ENCODE measurements around the gene SMYD3. TPM values are rescaled to one million over a fixed set of nuclear protein-coding genes. Genes with fewer than 3 reads are reported as not detected.

The SMYD3 gene
- polyA plus RNA-seq, 1 donor from 2014 or later = 48.6 TPM

GRCh38 chr1:245842106-245842505 lies 665.0 kb downstream of the SMYD3 start:
- Histone ChIP-seq H3K4me2 (ENCODE audit: low read length) (no peak overlapping the region), H4K20me1 (ENCODE audit: insufficient read depth) (no peaks in the 10 kb centered on the region), H3K4me3 (ENCODE audit: low read length) (no peak overlapping the region), H3K27me3 (ENCODE audit: insufficient read depth, low read depth, low read length) (no peaks in the 10 kb centered on the region), H2AFZ (ENCODE audit: low read depth, low read length) (no peak overlapping the region), H3K79me2 (replicated peaks; ENCODE audit: insufficient read depth, low read length) (no peaks in the 10 kb centered on the region), H3K9me2 (ENCODE audit: insufficient read depth, low read length) (no peaks in the 10 kb centered on the region), H3K9ac (ENCODE audit: low read length) (no peak overlapping the region), H3K27ac (ENCODE audit: low read length) (no peak overlapping the region), H3K9me3 (ENCODE audit: low read length) (no peaks in the 10 kb centered on the region), H3F3A (ENCODE audit: insufficient read depth, low read length, poor library complexity, severe bottlenecking) (no peaks in the 10 kb centered on the region), H3K36me3 (ENCODE audit: insufficient read depth, low read length) (no peaks in the 10 kb centered on the region)
- no peak for TF ChIP-seq REST (IDR thresholded peaks at IDR 0.05; ENCODE audit: borderline replicate concordance)
- TF ChIP-seq EZH2 (IDR thresholded peaks at IDR 0.05; ENCODE audit: borderline replicate concordance, insufficient read depth, low read length, poor library complexity, severe bottlenecking) = no peak
- TF ChIP-seq SMC3 (conservative IDR thresholded peaks at IDR 0.05; ENCODE audit: poor library complexity) = no peak
- no peak for TF ChIP-seq POLR2AphosphoS5 (IDR thresholded peaks at IDR 0.05)
- no peak for TF ChIP-seq EP300 (conservative IDR thresholded peaks at IDR 0.05; ENCODE audit: poor library complexity, severe bottlenecking)
- TF ChIP-seq TAF1 (IDR thresholded peaks at IDR 0.05; ENCODE audit: low read depth) = no peak
- TF ChIP-seq MXI1 (conservative IDR thresholded peaks at IDR 0.05; ENCODE audit: poor library complexity, severe bottlenecking) = no peak
- no peak for TF ChIP-seq CTCF (IDR thresholded peaks at IDR 0.05; ENCODE audit: poor library complexity, severe bottlenecking)
- no peak for TF ChIP-seq RAD21 (conservative IDR thresholded peaks at IDR 0.05)

- Histone ChIP-seq H3K9ac (ENCODE audit: low read length) (no peak overlapping the region), H3F3A (ENCODE audit: insufficient read depth, low read length, poor library complexity, severe bottlenecking) (no peaks in the 10 kb centered on the region), H4K20me1 (ENCODE audit: insufficient read depth) (no peaks in the 10 kb centered on the region), H3K27ac (ENCODE audit: low read length) (no peak overlapping the region), H3K79me2 (replicated peaks; ENCODE audit: insufficient read depth, low read length) (no peaks in the 10 kb centered on the region), H3K9me2 (ENCODE audit: insufficient read depth, low read length) (no peaks in the 10 kb centered on the region), H3K27me3 (ENCODE audit: insufficient read depth, low read depth, low read length) (no peaks in the 10 kb centered on the region), H3K9me3 (ENCODE audit: low read length) (no peaks in the 10 kb centered on the region), H3K4me2 (ENCODE audit: low read length) (no peak overlapping the region), H3K36me3 (ENCODE audit: insufficient read depth, low read length) (no peaks in the 10 kb centered on the region), H3K4me3 (ENCODE audit: low read length) (no peak overlapping the region), H2AFZ (ENCODE audit: low read depth, low read length) (no peak overlapping the region)
- no peak for TF ChIP-seq SMC3 (conservative IDR thresholded peaks at IDR 0.05; ENCODE audit: poor library complexity)
- TF ChIP-seq EZH2 (IDR thresholded peaks at IDR 0.05; ENCODE audit: borderline replicate concordance, insufficient read depth, low read length, poor library complexity, severe bottlenecking) = no peak
- TF ChIP-seq RAD21 (conservative IDR thresholded peaks at IDR 0.05) = no peak
- no peak for TF ChIP-seq EP300 (conservative IDR thresholded peaks at IDR 0.05; ENCODE audit: poor library complexity, severe bottlenecking)
Measured at GRCh38 chr1:245840971-245841370, 666.1 kb downstream of the SMYD3 start.

Data from neural cell (in vitro differentiated cells).